HG03575 (cell line): ENCODE measurements around the gene ERC2.

Experiments
- ATAC-seq: cut with Tn5 transposase; IDR thresholded peaks from one replicate; pipeline ENCODE4 v1.9.1; 2021; ENCODE audit not compliant: unreplicated experiment, insufficient number of reproducible peaks, low FRiP score; ENCODE audit errors: extremely low read depth

The ERC2 gene

DNA sequence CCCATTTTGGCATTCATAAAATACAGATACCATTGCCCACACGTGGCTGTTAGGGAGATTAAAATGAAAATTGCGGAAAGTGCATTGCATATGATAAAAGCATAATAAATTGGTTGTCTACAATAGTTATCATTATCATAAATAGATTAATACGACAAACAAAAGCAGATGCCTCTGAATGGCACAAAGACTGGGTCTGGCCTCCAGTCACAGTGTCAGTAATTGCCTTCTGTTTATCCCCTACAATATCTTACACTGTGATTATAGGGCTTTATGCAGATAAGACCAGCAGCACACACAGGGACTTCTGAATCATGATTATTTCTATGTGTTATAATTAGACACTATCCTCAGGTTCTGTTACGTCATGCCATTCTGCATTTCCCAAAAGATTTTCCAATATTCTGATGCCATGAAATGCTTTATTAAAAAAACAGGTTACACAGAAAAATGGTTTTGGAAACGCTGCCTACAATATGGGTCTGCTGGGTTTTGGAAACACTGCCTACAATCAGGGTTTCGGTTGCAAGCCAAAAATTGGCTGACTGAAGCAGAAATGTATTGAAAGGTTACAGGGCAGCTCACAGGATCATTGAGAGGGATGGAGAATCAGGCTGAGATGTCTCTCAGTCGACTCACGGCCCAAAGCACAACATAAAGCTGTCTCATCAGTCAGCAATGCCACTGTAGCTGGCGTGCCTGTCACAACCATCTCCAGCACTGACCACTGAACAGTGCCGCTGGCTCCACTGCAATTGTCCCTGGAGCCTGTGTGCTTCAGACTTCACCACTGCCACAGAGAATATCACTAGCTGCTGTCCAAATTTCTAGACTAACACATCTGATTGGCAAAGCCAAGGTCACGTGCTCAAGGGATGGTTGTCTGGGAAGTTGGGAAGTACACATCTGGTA, 248.1 kb downstream of the ERC2 start:
- no peak for ATAC-seq

GRCh38 chr3:56209982-56210751, 258.1 kb downstream of the ERC2 start:
- ATAC-seq = no peak

DNA sequence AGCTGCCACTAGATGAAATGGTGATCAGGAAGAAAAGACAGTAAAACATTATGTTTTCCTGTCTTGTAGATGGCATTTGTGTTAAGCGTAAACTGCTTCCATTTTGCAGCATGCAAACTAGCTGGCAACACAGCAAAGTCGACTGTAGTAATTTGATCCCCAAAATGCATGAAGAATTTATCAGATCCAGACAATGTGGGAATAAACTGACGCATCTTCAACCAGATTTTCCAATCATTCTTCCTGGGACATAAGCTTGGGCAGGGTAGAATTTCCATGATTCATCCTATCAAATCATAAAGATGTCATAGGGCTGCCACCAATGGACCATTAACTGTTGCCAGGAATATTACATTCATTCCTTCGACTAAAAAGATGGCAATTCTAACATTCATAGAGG, 260.3 kb downstream of the ERC2 start:
- ATAC-seq = no peak

DNA sequence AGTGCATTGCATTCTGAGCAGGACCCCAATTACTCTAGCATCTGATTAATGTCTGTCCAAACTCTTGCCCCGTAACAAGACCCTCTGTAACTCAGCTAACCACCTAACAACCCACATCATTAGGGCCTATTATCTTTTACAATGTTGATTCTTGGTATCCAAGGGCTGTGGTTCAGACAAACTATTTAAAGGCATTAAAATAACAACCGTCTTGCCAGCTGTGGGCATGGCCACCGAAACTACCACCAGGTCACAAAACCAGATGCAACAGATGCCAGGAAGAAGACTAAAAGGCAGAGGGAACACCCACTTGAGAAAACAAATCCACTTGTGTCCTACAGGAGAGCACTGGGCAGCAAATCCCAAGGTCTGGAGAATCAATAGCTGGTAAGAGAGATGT, 262.9 kb downstream of the ERC2 start:
- ATAC-seq = no peak

DNA sequence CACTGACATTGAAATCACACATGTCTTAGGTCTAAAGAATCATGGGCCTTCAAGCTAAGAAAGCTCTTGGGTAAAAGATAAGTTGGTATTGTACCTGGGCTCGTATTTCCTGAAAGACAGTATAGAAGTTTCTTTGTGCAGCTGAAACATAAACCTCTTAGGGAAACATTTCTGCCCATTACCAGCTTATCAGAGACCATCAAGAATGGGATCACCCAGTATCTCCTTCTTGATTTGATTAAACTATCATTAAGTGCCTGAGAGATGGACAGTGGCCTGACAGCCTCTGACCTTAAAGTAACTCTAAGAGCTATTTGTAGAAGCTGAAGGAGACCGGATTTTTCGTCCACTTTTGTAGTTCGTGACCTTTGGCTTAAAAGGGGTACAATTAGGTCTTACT, 265.3 kb downstream of the ERC2 start:
- ATAC-seq = no peak

GRCh38 chr3:56201407-56201806, 266.9 kb downstream of the ERC2 start:
- ATAC-seq = no peak

GRCh38 chr3:56200251-56200650, 268.0 kb downstream of the ERC2 start:
- ATAC-seq = no peak

- no peak for ATAC-seq
Observed at GRCh38 chr3:56197991-56198390, 270.3 kb downstream of the ERC2 start.

- no peak for ATAC-seq
Observed at GRCh38 chr3:56197259-56197965, 270.9 kb downstream of the ERC2 start.

DNA sequence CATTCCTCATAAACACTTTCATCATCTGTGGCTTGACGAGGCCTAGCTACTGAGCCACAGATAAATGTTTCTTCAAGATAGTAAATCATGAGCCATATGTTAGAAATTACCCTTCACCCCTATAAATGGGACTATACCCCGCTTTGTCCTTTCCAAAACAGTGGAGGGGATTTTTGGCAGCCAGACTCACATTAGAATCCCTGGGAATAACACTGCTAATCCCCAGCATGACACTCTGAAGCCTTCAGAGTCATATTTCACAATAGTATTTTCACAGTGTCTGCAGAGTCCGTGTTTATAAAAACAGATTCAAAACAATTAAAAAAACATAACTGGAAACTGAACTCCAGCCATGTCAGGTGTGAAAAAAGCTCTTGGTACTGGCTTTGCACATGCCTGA, 271.6 kb downstream of the ERC2 start:
- ATAC-seq = no peak

DNA sequence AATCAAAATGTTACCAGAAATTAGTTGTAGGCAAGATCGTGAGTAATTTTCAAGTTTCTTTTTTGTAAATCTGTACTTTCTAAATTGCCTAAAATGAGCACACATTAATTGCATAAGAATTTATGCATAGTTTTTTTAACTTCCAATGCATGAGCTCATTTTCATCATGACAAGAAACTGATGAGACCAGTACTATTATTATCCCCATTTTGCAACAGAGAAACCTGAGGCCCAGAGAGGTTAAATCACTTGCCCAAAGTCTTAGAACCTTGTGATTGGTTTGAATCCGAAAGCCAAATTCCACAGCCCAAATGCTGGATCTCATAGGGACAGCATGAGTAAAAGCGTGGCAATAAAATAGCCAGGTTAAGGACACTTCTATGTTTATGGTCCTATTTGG, 274.7 kb downstream of the ERC2 start:
- ATAC-seq = no peak

- no peak for ATAC-seq
Observed at GRCh38 chr3:56192001-56192400, 276.3 kb downstream of the ERC2 start.

- ATAC-seq = no peak
Observed at GRCh38 chr3:56190771-56191305, 277.4 kb downstream of the ERC2 start.

- ATAC-seq = no peak
Observed at GRCh38 chr3:56190130-56190529, 278.1 kb downstream of the ERC2 start.

- no peak for ATAC-seq
Observed at GRCh38 chr3:56189536-56189935, 278.7 kb downstream of the ERC2 start.

- ATAC-seq = no peak
Observed at GRCh38 chr3:56188201-56188600, 280.1 kb downstream of the ERC2 start.

DNA sequence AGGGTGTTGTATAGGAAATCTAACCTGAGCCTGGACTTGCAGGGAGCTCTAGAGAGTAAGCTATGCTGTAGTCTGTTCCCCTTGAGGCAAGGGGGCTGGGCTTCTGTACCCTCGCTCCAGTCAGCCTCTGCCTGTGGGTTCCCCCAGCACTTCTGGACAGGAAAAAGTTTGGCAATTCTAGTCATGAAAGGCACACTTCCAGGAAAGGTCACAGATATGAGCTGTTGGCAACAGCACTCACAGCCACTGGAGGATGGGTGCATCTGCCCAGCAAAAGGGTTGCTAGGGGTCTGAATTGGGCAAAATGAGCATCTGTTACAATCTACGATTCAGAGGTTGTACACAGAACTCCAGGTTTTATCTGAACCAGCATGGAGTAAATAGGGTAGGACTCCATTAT, 281.2 kb downstream of the ERC2 start:
- no peak for ATAC-seq

DNA sequence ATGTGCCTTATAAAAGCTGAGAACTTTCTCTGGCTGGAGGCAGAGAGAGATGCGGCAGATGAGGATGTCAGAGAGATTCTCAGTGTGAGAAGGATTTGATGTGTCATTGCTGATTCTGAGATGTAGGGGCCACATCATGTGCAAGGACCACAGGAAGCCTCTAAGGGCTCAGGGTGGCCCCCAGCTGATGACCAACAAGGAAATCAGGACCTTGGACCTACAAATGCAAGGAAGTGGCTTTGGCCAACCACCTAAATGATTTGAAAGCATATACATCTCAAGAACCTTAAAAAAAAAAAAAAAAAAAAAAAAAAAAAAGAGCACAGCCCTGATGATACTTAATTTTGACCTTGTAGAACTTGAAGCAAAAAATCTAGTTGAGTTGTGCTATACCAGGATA, 282.4 kb downstream of the ERC2 start:
- ATAC-seq = no peak

GRCh38 chr3:56183529-56183928, 284.7 kb downstream of the ERC2 start:
- ATAC-seq = no peak
